GM12865 (cell line): ENCODE measurements around the gene TMTC2.

Source experiments
- DNase-seq: peaks from one replicate; pipeline ENCODE4 v3.0.0; 2010; ENCODE audit warnings: low read depth
- H3K4me3 ChIP-seq: 2 replicates; pipeline ENCODE4 v1.5.1; 2011; ENCODE audit warnings: mild to moderate bottlenecking, low read depth, low read length, control low read depth
- TF ChIP-seq, protein P1 (sequence below): IDR thresholded peaks from 2 replicates; pipeline ENCODE4 v1.5.1; 2011; ENCODE audit warnings: low read length, control low read depth, low read depth, inconsistent platforms; ENCODE audit not compliant: insufficient read depth; ENCODE audit errors: missing control alignments

TMTC2 gene

GRCh38 chr12:82880442-82880901 lies 193.8 kb downstream of the TMTC2 start:
- TF ChIP-seq, protein P1, sequence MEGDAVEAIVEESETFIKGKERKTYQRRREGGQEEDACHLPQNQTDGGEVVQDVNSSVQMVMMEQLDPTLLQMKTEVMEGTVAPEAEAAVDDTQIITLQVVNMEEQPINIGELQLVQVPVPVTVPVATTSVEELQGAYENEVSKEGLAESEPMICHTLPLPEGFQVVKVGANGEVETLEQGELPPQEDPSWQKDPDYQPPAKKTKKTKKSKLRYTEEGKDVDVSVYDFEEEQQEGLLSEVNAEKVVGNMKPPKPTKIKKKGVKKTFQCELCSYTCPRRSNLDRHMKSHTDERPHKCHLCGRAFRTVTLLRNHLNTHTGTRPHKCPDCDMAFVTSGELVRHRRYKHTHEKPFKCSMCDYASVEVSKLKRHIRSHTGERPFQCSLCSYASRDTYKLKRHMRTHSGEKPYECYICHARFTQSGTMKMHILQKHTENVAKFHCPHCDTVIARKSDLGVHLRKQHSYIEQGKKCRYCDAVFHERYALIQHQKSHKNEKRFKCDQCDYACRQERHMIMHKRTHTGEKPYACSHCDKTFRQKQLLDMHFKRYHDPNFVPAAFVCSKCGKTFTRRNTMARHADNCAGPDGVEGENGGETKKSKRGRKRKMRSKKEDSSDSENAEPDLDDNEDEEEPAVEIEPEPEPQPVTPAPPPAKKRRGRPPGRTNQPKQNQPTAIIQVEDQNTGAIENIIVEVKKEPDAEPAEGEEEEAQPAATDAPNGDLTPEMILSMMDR: no peak
- no peak overlapping the region for H3K4me3 ChIP-seq
- no peak for DNase-seq

- DNase-seq: no peak
- TF ChIP-seq, protein P1: no peak
- no peak overlapping the region for H3K4me3 ChIP-seq
Measured at GRCh38 chr12:82883394-82884355, 197.0 kb downstream of the TMTC2 start.

DNA sequence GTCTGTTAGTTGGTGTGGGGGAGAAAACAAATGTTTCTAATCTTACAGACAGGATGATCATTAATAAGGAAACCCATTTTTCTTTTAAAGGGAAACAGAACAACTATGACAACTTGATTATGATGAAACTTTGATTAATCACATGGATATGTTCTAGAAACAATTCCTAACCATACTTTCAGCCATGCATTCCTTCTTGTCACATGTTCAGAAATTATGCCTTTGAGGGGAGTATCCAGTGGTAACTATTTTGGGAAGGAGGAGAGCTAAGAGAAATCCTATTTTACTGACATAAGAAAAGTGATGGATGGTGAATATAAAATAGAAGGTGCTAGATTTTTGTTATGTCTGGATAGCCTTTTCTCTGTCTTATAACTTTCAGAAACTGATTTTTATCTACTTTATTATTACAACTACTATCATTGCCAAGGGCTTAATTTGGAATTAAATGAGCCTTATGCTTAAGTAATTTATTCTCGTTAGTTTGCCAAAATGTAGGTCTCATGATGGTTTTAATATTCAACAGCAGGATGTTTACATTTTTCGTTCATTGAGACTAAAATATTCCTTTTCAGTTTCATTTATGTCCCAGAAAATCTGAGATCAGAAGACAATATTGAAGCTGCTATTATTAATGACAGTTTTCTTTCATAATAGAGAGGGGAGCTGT lies 200.1 kb downstream of the TMTC2 start:
- no peak for DNase-seq
- TF ChIP-seq, protein P1: no peak
- H3K4me3 ChIP-seq: no peak overlapping the region

DNA sequence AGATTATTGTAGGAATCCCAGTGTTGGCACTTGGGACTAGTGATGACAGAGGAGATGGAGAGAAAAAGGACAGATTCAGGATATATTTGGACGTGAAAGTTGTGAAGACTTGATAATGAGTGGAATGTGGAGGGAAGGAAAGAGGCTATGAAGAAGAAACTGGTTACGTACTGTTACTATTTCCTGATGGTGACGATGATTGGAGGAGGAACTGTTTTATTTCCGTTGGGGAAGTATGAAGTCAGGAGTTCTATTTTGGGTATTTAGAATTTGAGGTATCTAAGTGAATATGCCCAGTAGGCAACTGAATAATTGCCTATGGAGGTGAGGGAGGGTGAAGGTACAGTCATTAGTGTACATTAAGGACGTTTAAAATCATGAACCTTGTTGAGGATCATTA lies 207.2 kb downstream of the TMTC2 start:
- no peak overlapping the region for H3K4me3 ChIP-seq
- no peak for DNase-seq
- TF ChIP-seq, protein P1: no peak

DNA sequence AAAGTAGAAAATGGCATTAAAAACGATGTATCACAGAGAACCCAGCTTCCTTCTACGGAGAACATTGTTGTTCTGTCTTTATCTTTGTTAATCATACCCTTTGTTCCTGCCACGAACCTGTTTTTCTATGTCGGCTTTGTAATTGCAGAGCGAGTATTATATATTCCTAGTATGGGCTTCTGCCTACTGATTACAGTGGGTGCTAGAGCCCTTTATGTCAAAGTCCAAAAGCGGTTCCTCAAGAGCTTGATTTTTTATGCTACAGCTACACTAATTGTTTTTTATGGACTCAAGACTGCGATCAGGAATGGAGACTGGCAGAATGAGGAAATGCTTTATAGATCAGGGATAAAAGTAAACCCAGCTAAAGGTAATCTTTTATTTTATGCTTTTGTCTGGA lies 209.6 kb downstream of the TMTC2 start:
- TF ChIP-seq, protein P1: no peak
- no peak overlapping the region for H3K4me3 ChIP-seq
- DNase-seq: no peak

DNA sequence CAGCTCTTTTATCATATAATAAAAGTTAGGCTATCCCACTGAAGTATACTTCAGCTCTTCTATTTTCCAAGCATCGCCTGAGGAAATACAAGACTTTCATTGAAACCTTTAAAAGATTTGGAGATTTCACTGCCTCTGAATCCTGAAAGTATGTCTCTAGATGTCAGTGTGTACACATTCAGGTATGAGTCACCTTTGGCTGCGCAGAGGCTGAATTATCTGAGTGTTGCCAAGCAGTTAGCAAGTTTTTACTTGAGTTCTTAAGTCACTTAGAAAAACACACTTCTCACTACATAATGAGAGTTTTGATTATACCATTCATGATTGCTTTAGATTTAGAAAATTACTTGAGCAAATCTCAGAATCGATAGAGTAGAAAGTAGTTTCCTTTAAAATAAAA lies 210.3 kb downstream of the TMTC2 start:
- no peak for DNase-seq
- TF ChIP-seq, protein P1: no peak
- H3K4me3 ChIP-seq: no peak overlapping the region
